Neural cell (in vitro differentiated cells): Measurements from ENCODE around the gene YPEL2.

Experiments used
- CTCF ChIP-seq: fragments of 450-650 bp; IDR thresholded peaks from 2 replicates; pipeline ENCODE4 v1.5.1; 2014; ENCODE audit warnings: antibody characterized with exemption, mild to moderate bottlenecking, moderate library complexity; ENCODE audit not compliant: poor library complexity, severe bottlenecking
- MXI1 ChIP-seq: fragments of 450-650 bp; conservative IDR thresholded peaks from 2 replicates; pipeline ENCODE4 v1.6.1; 2014; ENCODE audit warnings: antibody characterized with exemption, mild to moderate bottlenecking; ENCODE audit not compliant: poor library complexity, severe bottlenecking
- RAD21 ChIP-seq: fragments of 450-650 bp; conservative IDR thresholded peaks from 2 replicates; pipeline ENCODE4 v1.6.1; 2014; ENCODE audit warnings: antibody characterized with exemption, mild to moderate bottlenecking, moderate library complexity
- REST ChIP-seq: IDR thresholded peaks from 2 replicates; pipeline ENCODE4 v1.6.1; 2012; ENCODE audit warnings: borderline replicate concordance

DNA sequence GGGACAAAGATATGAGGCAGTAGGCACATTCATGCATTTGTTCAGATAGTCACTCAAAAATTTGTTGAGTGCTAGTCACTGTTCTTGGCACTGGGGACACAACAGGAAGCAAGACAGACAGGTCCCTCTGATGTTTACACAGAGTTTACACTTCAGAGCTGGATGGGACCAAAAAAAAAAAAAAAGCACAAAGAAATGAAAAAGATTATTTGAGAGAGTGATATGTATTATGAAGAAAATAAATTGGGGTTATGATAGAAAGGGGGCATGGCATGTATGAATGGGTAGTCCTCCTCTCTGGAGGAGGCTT is 3.5 kb upstream of the YPEL2 start:
- TF ChIP-seq MXI1 (no peak), CTCF (no peak), RAD21 (no peak), REST (no peak)
